ENCODE results near the gene PTGFRN. TPM values are rescaled to one million over a fixed set of nuclear protein-coding genes. Genes with fewer than 3 reads are reported as not detected.

Gene PTGFRN
- total and polyA plus RNA-seq, 9 donors, result 22.9 to 106 (median 65.8) TPM

Small RNA genes lying within 50 kb of the gene (small RNA-seq; reads per million reads assigned to genes)
- not detected for gene RNA5SP55

Other genes starting within 250 kb of the PTGFRN start
- gene IGSF3, start 242.2 kb upstream of the PTGFRN start, total RNA-seq, result 1 to 10 TPM in 4 of 7 donors, under 1 TPM in 3; 0.38 to 2.0 (median 1.0) TPM
- gene IGSF3, start 242.2 kb upstream of the PTGFRN start, polyA plus RNA-seq, result 1 to 10 TPM in 1 of 2 donors, under 1 TPM in 1; 0.63 to 2.1 TPM
- 1 to 10 TPM in 3 of 7 donors, under 1 TPM in 4; 0.30 to 2.0 (median 0.82) TPM for gene CD2, start 155.5 kb upstream of the PTGFRN start, total RNA-seq
- gene CD2, start 155.5 kb upstream of the PTGFRN start, polyA plus RNA-seq, result 10 to 100 TPM in 1 of 2 donors, 1 to 10 TPM in 1; 1.0 to 11.1 TPM
- 1 to 10 TPM in 5 of 7 donors, under 1 TPM in 2; 0.36 to 1.6 (median 1.4) TPM for gene CD101, start 91.8 kb downstream of the PTGFRN start, total RNA-seq
- gene CD101, start 91.8 kb downstream of the PTGFRN start, polyA plus RNA-seq, result 1 to 10 TPM in 1 of 2 donors, under 1 TPM in 1; 0.30 to 1.1 TPM
- gene TTF2, start 150.4 kb downstream of the PTGFRN start, total RNA-seq, result 10 to 100 TPM in 6 of 7 donors, 1 to 10 TPM in 1; 8.2 to 14.0 (median 12.5) TPM
- 1 to 10 TPM; 2.1 to 9.4 TPM for gene TTF2, start 150.4 kb downstream of the PTGFRN start, polyA plus RNA-seq
- 1 to 10 TPM; 2.9 to 7.7 (median 6.6) TPM for gene TRIM45, start 211.8 kb downstream of the PTGFRN start, total RNA-seq
- gene TRIM45, start 211.8 kb downstream of the PTGFRN start, polyA plus RNA-seq, result 1 to 10 TPM; 4.9 to 5.4 TPM